HG02588 (cell line): ENCODE data around the gene PHLDB1.
"Not testable (repeated sequence)": the region's sequence is repeated elsewhere in the genome, so short reads cannot be mapped to it uniquely, and the experiment has no call there.

Source experiments
- ATAC-seq: cut with Tn5 transposase; IDR thresholded peaks from one replicate; pipeline ENCODE4 v1.9.1; 2021; ENCODE audit warnings: mild to moderate bottlenecking, moderate library complexity; ENCODE audit not compliant: unreplicated experiment

Gene PHLDB1

GRCh38 chr11:118605116-118605867, 2.1 kb upstream of the PHLDB1 start:
- no peak for ATAC-seq

GRCh38 chr11:118606157-118606843, 1.1 kb upstream of the PHLDB1 start:
- no peak for ATAC-seq

- no peak for ATAC-seq
Observed at GRCh38 chr11:118606844-118607228, 579 bp upstream of the PHLDB1 start.

GRCh38 chr11:118608360-118609227, 1.2 kb downstream of the PHLDB1 start:
- no peak for ATAC-seq

GRCh38 chr11:118609380-118610224, 2.2 kb downstream of the PHLDB1 start:
- no peak for ATAC-seq

GRCh38 chr11:118610225-118610772, 2.9 kb downstream of the PHLDB1 start:
- ATAC-seq: peak; percentile 9

- peak; percentile 48 for ATAC-seq
Observed at GRCh38 chr11:118610773-118611432, 3.5 kb downstream of the PHLDB1 start.

GRCh38 chr11:118611433-118611795, 4.0 kb downstream of the PHLDB1 start:
- ATAC-seq: not testable (repeated sequence)

- ATAC-seq: no peak
Observed at GRCh38 chr11:118612378-118612777, 5.0 kb downstream of the PHLDB1 start.

GRCh38 chr11:118614511-118614910, 7.1 kb downstream of the PHLDB1 start:
- ATAC-seq: no peak

- no peak for ATAC-seq
Observed at GRCh38 chr11:118615282-118615975, 8.0 kb downstream of the PHLDB1 start.

- ATAC-seq: no peak
Observed at GRCh38 chr11:118615976-118616371, 8.6 kb downstream of the PHLDB1 start.

GRCh38 chr11:118618115-118618990, 10.9 kb downstream of the PHLDB1 start:
- ATAC-seq: no peak

- no peak for ATAC-seq
Observed at GRCh38 chr11:118618991-118619375, 11.6 kb downstream of the PHLDB1 start.

GRCh38 chr11:118619444-118620197, 12.2 kb downstream of the PHLDB1 start:
- ATAC-seq: no peak

- ATAC-seq: no peak
Observed at GRCh38 chr11:118620529-118621070, 13.2 kb downstream of the PHLDB1 start.

- no peak for ATAC-seq
Observed at GRCh38 chr11:118621071-118621783, 13.8 kb downstream of the PHLDB1 start.
